HepG2 (cell line): Measurements from ENCODE around the gene PLPP3. TPM values are rescaled to one million over a fixed set of nuclear protein-coding genes. Genes with fewer than 3 reads are reported as not detected.
A peak's percentile ranks its signal among the peaks of the same experiment; 100 is the strongest.

Source experiments
- ATF6 ChIP-seq: sonication (generic); formaldehyde crosslinking; conservative IDR thresholded peaks from 2 replicates; pipeline ENCODE4 v1.4.0; 2020; ENCODE audit warnings: missing genetic modification reagents
- FOSL1 ChIP-seq: sonication (generic); formaldehyde crosslinking; IDR thresholded peaks from 2 replicates; pipeline ENCODE4 v1.9.0; 2021; ENCODE audit warnings: missing genetic modification reagents, borderline replicate concordance
- HMGXB4 ChIP-seq, 2 experiments: sonication (generic) in 1 of 2; formaldehyde crosslinking in 1 of 2; IDR thresholded peaks; 2 replicates each; pipeline versions ENCODE4 v1.4.0 to v1.6.1; 2018 to 2020; ENCODE audit warnings: missing genetic modification reagents in 2 of 2, borderline replicate concordance in 1 of 2, low read depth in 1 of 2, mild to moderate bottlenecking in 1 of 2, missing biosample characterization in 1 of 2
- HNF4A ChIP-seq: sonication (generic); formaldehyde crosslinking; IDR thresholded peaks from 2 replicates; pipeline ENCODE4 v1.4.0; 2020; ENCODE audit warnings: missing genetic modification reagents
- HOXA3 ChIP-seq: sonication (generic); formaldehyde crosslinking; IDR thresholded peaks from 2 replicates; pipeline ENCODE4 v1.5.0; 2020; ENCODE audit warnings: missing genetic modification reagents
- ISL2 ChIP-seq: sonication (generic); formaldehyde crosslinking; IDR thresholded peaks from 2 replicates; pipeline ENCODE4 v1.5.0; 2020; ENCODE audit warnings: missing genetic modification reagents
- MAZ ChIP-seq, 2 experiments: sonication (generic) in 1 of 2; formaldehyde crosslinking in 1 of 2; IDR thresholded peaks; 2 replicates each; pipeline versions ENCODE4 v1.5.0 to v1.6.1; 2012 to 2020; ENCODE audit warnings: low read depth in 2 of 2, mild to moderate bottlenecking in 2 of 2, borderline replicate concordance in 1 of 2, improper control_type of control experiment in 1 of 2, low read length in 1 of 2, missing genetic modification reagents in 1 of 2, moderate library complexity in 1 of 2
- MYPOP ChIP-seq: sonication (generic); formaldehyde crosslinking; IDR thresholded peaks from 2 replicates; pipeline ENCODE4 v1.8.1; 2023; ENCODE audit warnings: mild to moderate bottlenecking, moderate library complexity, missing genetic modification reagents
- NFE2L1 ChIP-seq: sonication (generic); formaldehyde crosslinking; IDR thresholded peaks from 2 replicates; pipeline ENCODE4 v1.4.0; 2020; ENCODE audit warnings: missing genetic modification reagents, mild to moderate bottlenecking, borderline replicate concordance
- NFKB2 ChIP-seq: sonication (generic); formaldehyde crosslinking; IDR thresholded peaks from 2 replicates; pipeline ENCODE4 v1.4.0; 2020; ENCODE audit warnings: missing genetic modification reagents, borderline replicate concordance
- SOX5 ChIP-seq: IDR thresholded peaks from 2 replicates; pipeline ENCODE4 v1.6.1; 2016; ENCODE audit warnings: borderline replicate concordance
- ZBTB43 ChIP-seq: sonication (generic); formaldehyde crosslinking; conservative IDR thresholded peaks from 2 replicates; pipeline ENCODE4 v1.4.0; 2020; ENCODE audit warnings: missing genetic modification reagents
- ZNF33A ChIP-seq: sonication (generic); formaldehyde crosslinking; IDR thresholded peaks from 2 replicates; pipeline ENCODE4 v1.5.1; 2020; ENCODE audit warnings: missing genetic modification reagents, mild to moderate bottlenecking, moderate library complexity, borderline replicate concordance
- ZNF468 ChIP-seq: sonication (generic); formaldehyde crosslinking; IDR thresholded peaks from 2 replicates; pipeline ENCODE4 v1.8.0; 2022; ENCODE audit warnings: mild to moderate bottlenecking, moderate library complexity, missing genetic modification reagents
- ZNF563 ChIP-seq: sonication (generic); formaldehyde crosslinking; IDR thresholded peaks from 2 replicates; pipeline ENCODE4 v1.8.0; 2022; ENCODE audit warnings: mild to moderate bottlenecking, moderate library complexity, missing genetic modification reagents
- ZNF7 ChIP-seq: IDR thresholded peaks from 2 replicates; pipeline ENCODE4 v1.6.1; 2016; ENCODE audit warnings: missing biosample characterization, missing genetic modification reagents
- ZNF781 ChIP-seq: sonication (generic); formaldehyde crosslinking; IDR thresholded peaks from 2 replicates; pipeline ENCODE4 v1.5.1; 2020; ENCODE audit warnings: borderline replicate concordance, mild to moderate bottlenecking, missing genetic modification reagents; ENCODE audit errors: not compliant biosample characterization
- polyA plus RNA-seq, 8 experiments: library from polyadenylated mRNA; depleted of rRNA in 3 of 8; stranded (reverse) in 7 of 8; unstranded in 1 of 8; fragments of >200 nt; fragmentation: Illumina TruSeq in 4 of 8; extraction: Trizol in 4 of 8; gene quantifications; 2 replicates each; pipeline versions ENCODE4 v1.2.1 to v1.2.3, GENCODE V29; 2011 to 2016; ENCODE audit warnings: low read depth in 4 of 8, missing spikeins in 1 of 8, mixed read lengths in 1 of 8; ENCODE audit not compliant: insufficient read depth in 1 of 8
- total RNA-seq, 5 experiments: library from RNA; depleted of rRNA; stranded (reverse); fragments of >200 nt; fragmentation: Illumina TruSeq; extraction: Trizol; gene quantifications; 2 replicates each; pipeline ENCODE4 v1.2.3, GENCODE V29; 2016; ENCODE audit warnings: low read depth in 1 of 5
- TF ChIP-seq, protein P1 (sequence below): sonication (generic); formaldehyde crosslinking; IDR thresholded peaks from 2 replicates; pipeline ENCODE4 v1.8.0; 2022; ENCODE audit warnings: missing genetic modification reagents, mild to moderate bottlenecking, moderate library complexity, borderline replicate concordance
- TF ChIP-seq, protein P2 (sequence below): sonication (generic); formaldehyde crosslinking; IDR thresholded peaks from 2 replicates; pipeline ENCODE4 v1.5.1; 2020; ENCODE audit warnings: missing genetic modification reagents, mild to moderate bottlenecking, borderline replicate concordance

Gene PLPP3
- total and polyA plus RNA-seq, 2 of the 13 experiments (the other 11 are each of a cell fraction or from before 2014, with no cell fraction given): 49.7 to 65.8 TPM

DNA sequence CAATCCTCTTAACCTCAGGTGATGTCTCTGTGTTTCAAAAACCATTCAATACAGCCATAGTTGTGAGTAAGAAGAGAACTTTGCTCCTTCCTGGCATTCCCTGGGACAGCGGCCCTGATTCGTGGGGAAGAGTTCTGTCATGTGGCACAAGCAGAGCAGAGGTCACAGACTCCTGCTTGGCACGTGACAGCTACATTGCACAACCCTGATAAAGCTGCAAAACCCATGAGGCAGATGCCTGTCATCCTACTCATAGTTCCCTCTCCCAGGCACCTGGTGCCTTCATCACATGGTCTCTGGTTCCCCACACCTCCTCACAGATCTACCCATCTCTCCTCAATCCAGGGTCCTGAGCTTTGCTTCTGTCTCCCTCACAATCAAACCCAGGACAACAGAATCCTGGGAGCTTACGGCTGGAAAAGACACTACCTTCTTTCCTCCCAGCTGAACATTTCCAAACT is 70.8 kb downstream of the PLPP3 start (continued):
- peak; percentile 94 for TF ChIP-seq ISL2
- TF ChIP-seq, protein P1, sequence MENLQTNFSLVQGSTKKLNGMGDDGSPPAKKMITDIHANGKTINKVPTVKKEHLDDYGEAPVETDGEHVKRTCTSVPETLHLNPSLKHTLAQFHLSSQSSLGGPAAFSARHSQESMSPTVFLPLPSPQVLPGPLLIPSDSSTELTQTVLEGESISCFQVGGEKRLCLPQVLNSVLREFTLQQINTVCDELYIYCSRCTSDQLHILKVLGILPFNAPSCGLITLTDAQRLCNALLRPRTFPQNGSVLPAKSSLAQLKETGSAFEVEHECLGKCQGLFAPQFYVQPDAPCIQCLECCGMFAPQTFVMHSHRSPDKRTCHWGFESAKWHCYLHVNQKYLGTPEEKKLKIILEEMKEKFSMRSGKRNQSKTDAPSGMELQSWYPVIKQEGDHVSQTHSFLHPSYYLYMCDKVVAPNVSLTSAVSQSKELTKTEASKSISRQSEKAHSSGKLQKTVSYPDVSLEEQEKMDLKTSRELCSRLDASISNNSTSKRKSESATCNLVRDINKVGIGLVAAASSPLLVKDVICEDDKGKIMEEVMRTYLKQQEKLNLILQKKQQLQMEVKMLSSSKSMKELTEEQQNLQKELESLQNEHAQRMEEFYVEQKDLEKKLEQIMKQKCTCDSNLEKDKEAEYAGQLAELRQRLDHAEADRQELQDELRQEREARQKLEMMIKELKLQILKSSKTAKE (CRISPR knock-in tag): peak; percentile 89
- TF ChIP-seq ZNF468 (CRISPR knock-in tag): peak; percentile 93
- no peak for TF ChIP-seq NFE2L1 (CRISPR knock-in tag)
- peak; percentile 98 for TF ChIP-seq ATF6 (CRISPR knock-in tag)
- TF ChIP-seq HMGXB4 (CRISPR knock-in tag; IDR thresholded peaks at IDR 0.05; ENCODE audit: borderline replicate concordance in 1 of 2, low read depth in 1 of 2): peak; percentile 55 to 78; a peak in 2 of 4 replicates
- TF ChIP-seq MYPOP (CRISPR knock-in tag): peak; percentile 96
- TF ChIP-seq, protein P2, sequence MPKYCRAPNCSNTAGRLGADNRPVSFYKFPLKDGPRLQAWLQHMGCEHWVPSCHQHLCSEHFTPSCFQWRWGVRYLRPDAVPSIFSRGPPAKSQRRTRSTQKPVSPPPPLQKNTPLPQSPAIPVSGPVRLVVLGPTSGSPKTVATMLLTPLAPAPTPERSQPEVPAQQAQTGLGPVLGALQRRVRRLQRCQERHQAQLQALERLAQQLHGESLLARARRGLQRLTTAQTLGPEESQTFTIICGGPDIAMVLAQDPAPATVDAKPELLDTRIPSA (CRISPR knock-in tag): no peak
- no peak for TF ChIP-seq ZNF7 (CRISPR knock-in tag)
- TF ChIP-seq HNF4A (CRISPR knock-in tag): peak; percentile 99
- peak; percentile 96 for TF ChIP-seq HOXA3 (CRISPR knock-in tag)
- peak; percentile 94 for TF ChIP-seq NFKB2 (CRISPR knock-in tag)
- TF ChIP-seq ZNF563 (CRISPR knock-in tag): peak; percentile 75; the same call in 1 of the 2 replicates
- no peak for TF ChIP-seq ZNF33A (CRISPR knock-in tag)
- TF ChIP-seq ZNF781 (CRISPR knock-in tag): peak; percentile 94
- TF ChIP-seq SOX5 (CRISPR knock-in tag): peak; percentile 97
- TF ChIP-seq MAZ (IDR thresholded peaks at IDR 0.05; ENCODE audit: borderline replicate concordance, low read depth, low read length): no peak
- TF ChIP-seq MAZ (CRISPR knock-in tag; IDR thresholded peaks at IDR 0.05; ENCODE audit: low read depth): peak; percentile 88
- peak; percentile 68; the same call in 1 of the 2 replicates for TF ChIP-seq FOSL1 (CRISPR knock-in tag)
- peak; percentile 98 for TF ChIP-seq ZBTB43
